HepG2 (cell line): ENCODE measurements around the gene SETD1A. TPM values are rescaled to one million over a fixed set of nuclear protein-coding genes. Genes with fewer than 3 reads are reported as not detected.

Experiments used
- ATF1 ChIP-seq: IDR thresholded peaks from 2 replicates; pipeline ENCODE4 v1.6.1; 2016; ENCODE audit warnings: mild to moderate bottlenecking, control low read depth
- KDM2A ChIP-seq: sonication (generic); formaldehyde crosslinking; IDR thresholded peaks from 2 replicates; pipeline ENCODE4 v1.4.0; 2020; ENCODE audit warnings: low read depth, missing genetic modification reagents, borderline replicate concordance
- SOX5 ChIP-seq: IDR thresholded peaks from 2 replicates; pipeline ENCODE4 v1.6.1; 2016; ENCODE audit warnings: borderline replicate concordance
- SP4 ChIP-seq: sonication (generic); formaldehyde crosslinking; IDR thresholded peaks from 2 replicates; pipeline ENCODE4 v1.8.1; 2023; ENCODE audit warnings: mild to moderate bottlenecking, missing genetic modification reagents
- ZBTB40 ChIP-seq, 2 experiments: fragments of 450-650 bp in 1 of 2; sonication (generic) in 1 of 2; formaldehyde crosslinking in 1 of 2; IDR thresholded peaks; 2 replicates each; pipeline versions ENCODE4 v1.6.1 to v1.8.0; 2016 to 2022; ENCODE audit warnings: antibody characterized with exemption in 1 of 2, mild to moderate bottlenecking in 1 of 2, missing genetic modification reagents in 1 of 2
- ZNF407 ChIP-seq: sonication (generic); formaldehyde crosslinking; IDR thresholded peaks from one replicate; pipeline ENCODE4 v1.5.1; 2020; ENCODE audit warnings: mild to moderate bottlenecking, missing genetic modification reagents; ENCODE audit errors: not compliant biosample characterization
- ZNF619 ChIP-seq: sonication (generic); formaldehyde crosslinking; IDR thresholded peaks from 2 replicates; pipeline ENCODE4 v1.4.0; 2020; ENCODE audit warnings: mild to moderate bottlenecking, missing genetic modification reagents
- polyA plus RNA-seq, 8 experiments: library from polyadenylated mRNA; depleted of rRNA in 3 of 8; stranded (reverse) in 7 of 8; unstranded in 1 of 8; fragments of >200 nt; fragmentation: Illumina TruSeq in 4 of 8; extraction: Trizol in 4 of 8; gene quantifications; 2 replicates each; pipeline versions ENCODE4 v1.2.1 to v1.2.3, GENCODE V29; 2011 to 2016; ENCODE audit warnings: low read depth in 4 of 8, missing spikeins in 1 of 8, mixed read lengths in 1 of 8; ENCODE audit not compliant: insufficient read depth in 1 of 8
- total RNA-seq, 5 experiments: library from RNA; depleted of rRNA; stranded (reverse); fragments of >200 nt; fragmentation: Illumina TruSeq; extraction: Trizol; gene quantifications; 2 replicates each; pipeline ENCODE4 v1.2.3, GENCODE V29; 2016; ENCODE audit warnings: low read depth in 1 of 5

SETD1A gene
- total and polyA plus RNA-seq, 2 of the 13 experiments (the other 11 are each of a cell fraction or from before 2014, with no cell fraction given), result 3.8 to 5.6 TPM

GRCh38 chr16:31016018-31016417 lies 58.5 kb downstream of the SETD1A start (continued):
- TF ChIP-seq SOX5 (CRISPR knock-in tag), result peak; percentile 22; the same call in 1 of the 2 replicates
- peak; percentile 62; the same call in 1 of the 2 replicates for TF ChIP-seq KDM2A (CRISPR knock-in tag)
- no peak for TF ChIP-seq ZNF619 (CRISPR knock-in tag)
- no peak for TF ChIP-seq ATF1 (CRISPR knock-in tag)
- no peak for TF ChIP-seq ZBTB40 (IDR thresholded peaks at IDR 0.05)
- TF ChIP-seq ZBTB40 (CRISPR knock-in tag; IDR thresholded peaks at IDR 0.05), result no peak
- 0 out of 2 replicates have a peak, but pooled peaks have one; percentile 30 for TF ChIP-seq SP4 (CRISPR knock-in tag)
- TF ChIP-seq ZNF407, result peak; percentile 53
